GM12878 (cell line): Measurements from ENCODE around the gene CENPE. TPM values are rescaled to one million over a fixed set of nuclear protein-coding genes. Genes with fewer than 3 reads are reported as not detected.

ENCODE experiments used
- ATAC-seq: fragments of 200-7000 bp; cut with Tn5 transposase; 3 replicates; pipeline ENCODE4 v1.9.1; 2020; ENCODE audit warnings: mild to moderate bottlenecking, moderate library complexity
- BruUV-seq: library from RNA; stranded (reverse); fragments of 400-500 nt; replicated peaks from 2 replicates; lab custom pipeline; 2021; lab: Mats Ljungman, UMichigan
- CTCF ChIA-PET: fragments of 300-600 bp; sonication (Branson Sonifier 250); formaldehyde crosslinking; extraction: SDS; loops from one replicate; lab custom pipeline; 2021; ENCODE audit warnings: inconsistent platforms; lab: Yijun Ruan, JAX
- POLR2A ChIA-PET: fragments of 350-600 bp; formaldehyde crosslinking; extraction: SDS; loops from one replicate; lab custom pipeline; 2021; ENCODE audit warnings: inconsistent platforms; lab: Charles Lee
- RAD21 ChIA-PET: fragments of 300-600 bp; sonication (Branson Sonifier 250); formaldehyde crosslinking; loops from one replicate; lab custom pipeline; 2023; ENCODE audit warnings: antibody characterized with exemption; ENCODE audit not compliant: unreplicated experiment; lab: Charles Lee
- SMC1A ChIA-PET: fragments of 300-600 bp; sonication (Branson Sonifier 250); formaldehyde crosslinking; loops from one replicate; lab custom pipeline; 2023; ENCODE audit not compliant: unreplicated experiment, uncharacterized antibody; lab: Charles Lee
- DNase-seq: peaks from one replicate; pipeline ENCODE4 v3.0.0-alpha.2; 2011; ENCODE audit warnings: low read depth, low spot score
- FAIRE-seq: peaks from 3 replicates; lab custom pipeline; 2011; peaks lifted over from hg19 to GRCh38; lab: Jason Lieb, UNC
- H2AFZ ChIP-seq: 2 replicates; pipeline ENCODE4 v1.6.0; 2011; ENCODE audit warnings: low read depth, low read length, control low read depth; ENCODE audit not compliant: control insufficient read depth
- H3K27ac ChIP-seq: 2 replicates; pipeline ENCODE4 v1.5.1; 2011; ENCODE audit warnings: control low read depth; ENCODE audit not compliant: control insufficient read depth, insufficient read depth
- H3K27me3 ChIP-seq, 2 experiments: replicated peaks in 1 of 2; 2 replicates each; pipeline versions ENCODE4 v1.6.0 to v1.6.1; 2011; ENCODE audit warnings: low read length in 1 of 2; ENCODE audit not compliant: control insufficient read depth in 2 of 2, insufficient read depth in 2 of 2
- H3K36me3 ChIP-seq, 2 experiments: 2 replicates each; pipeline ENCODE4 v1.5.1; 2011; ENCODE audit warnings: low read length in 1 of 2; ENCODE audit not compliant: control insufficient read depth in 2 of 2, insufficient read depth in 2 of 2
- H3K4me1 ChIP-seq: 2 replicates; pipeline ENCODE4 v1.6.1; 2011; ENCODE audit warnings: mild to moderate bottlenecking, low read length, moderate library complexity, mixed read lengths; ENCODE audit not compliant: control insufficient read depth, insufficient read depth
- H3K4me2 ChIP-seq: 2 replicates; pipeline ENCODE4 v1.6.0; 2011; ENCODE audit warnings: control low read depth; ENCODE audit not compliant: control insufficient read depth, insufficient read depth
- H3K4me3 ChIP-seq: fragments of 200-600 bp; sonication (generic); 2 replicates; pipeline ENCODE4 v1.5.1; 2016
- H3K79me2 ChIP-seq: 2 replicates; pipeline ENCODE4 v1.6.0; 2011; ENCODE audit warnings: low read length; ENCODE audit not compliant: control insufficient read depth, insufficient read depth
- H3K9ac ChIP-seq: 2 replicates; pipeline ENCODE4 v1.8.0; 2011; ENCODE audit warnings: low read length, control low read depth, mixed read lengths; ENCODE audit not compliant: control insufficient read depth, insufficient read depth
- H3K9me3 ChIP-seq: replicated peaks from 3 replicates; pipeline ENCODE4 v1.5.1; 2011; ENCODE audit warnings: mild to moderate bottlenecking, low read length; ENCODE audit not compliant: control insufficient read depth, insufficient read depth
- H4K20me1 ChIP-seq: 2 replicates; pipeline ENCODE4 v1.6.0; 2011; ENCODE audit not compliant: control insufficient read depth, insufficient read depth
- BACH1 ChIP-seq: fragments of 450-650 bp; IDR thresholded peaks from 2 replicates; pipeline ENCODE4 v1.6.1; 2017; ENCODE audit warnings: mild to moderate bottlenecking, borderline replicate concordance
- E2F8 ChIP-seq: fragments of 450-650 bp; IDR thresholded peaks from 2 replicates; pipeline ENCODE4 v1.6.1; 2018; ENCODE audit warnings: mild to moderate bottlenecking, low read depth, moderate library complexity; ENCODE audit not compliant: partially characterized antibody
- FOS ChIP-seq: IDR thresholded peaks from 3 replicates; pipeline ENCODE4 v1.6.1; 2011; ENCODE audit warnings: borderline replicate concordance; ENCODE audit not compliant: insufficient read length; ENCODE audit errors: extremely low read depth
- FOXK2 ChIP-seq: fragments of 450-650 bp; IDR thresholded peaks from 2 replicates; pipeline ENCODE4 v1.6.1; 2017; ENCODE audit warnings: mild to moderate bottlenecking, moderate library complexity
- FOXM1 ChIP-seq: IDR thresholded peaks from 2 replicates; pipeline ENCODE4 v1.6.1; 2012; ENCODE audit warnings: low read depth, mild to moderate bottlenecking, inconsistent platforms, low read length, moderate library complexity
- JUNB ChIP-seq: IDR thresholded peaks from 2 replicates; pipeline ENCODE4 v1.6.1; 2016; ENCODE audit warnings: antibody characterized with exemption, mild to moderate bottlenecking
- JUND ChIP-seq: IDR thresholded peaks from 2 replicates; pipeline ENCODE4 v1.6.1; 2012; ENCODE audit warnings: low read depth, mild to moderate bottlenecking, low read length, improper control_type of control experiment, moderate library complexity
- MAX ChIP-seq: IDR thresholded peaks from 2 replicates; pipeline ENCODE4 v1.6.1; 2012; ENCODE audit warnings: low read depth, low read length, improper control_type of control experiment
- PML ChIP-seq: IDR thresholded peaks from 2 replicates; pipeline ENCODE4 v1.6.1; 2012; ENCODE audit warnings: low read length, inconsistent platforms
- POLR2AphosphoS5 ChIP-seq: IDR thresholded peaks from 2 replicates; pipeline ENCODE4 v1.6.1; 2011; ENCODE audit warnings: mild to moderate bottlenecking, low read length, inconsistent platforms
- RCOR1 ChIP-seq: conservative IDR thresholded peaks from 2 replicates; pipeline ENCODE4 v1.6.1; 2012; ENCODE audit warnings: low read depth, low read length, improper control_type of control experiment
- RFX5 ChIP-seq: IDR thresholded peaks from 2 replicates; pipeline ENCODE4 v1.6.1; 2011; ENCODE audit warnings: low read depth, low read length, improper control_type of control experiment
- SREBF2 ChIP-seq: IDR thresholded peaks from 2 replicates; pipeline ENCODE4 v1.6.1; 2012; ENCODE audit warnings: mild to moderate bottlenecking, low read length
- STAT1 ChIP-seq: fragments of 450-650 bp; conservative IDR thresholded peaks from 2 replicates; pipeline ENCODE4 v1.6.1; 2014; ENCODE audit warnings: antibody characterized with exemption, mild to moderate bottlenecking
- SUZ12 ChIP-seq: fragments of 200-600 bp; sonication (generic); IDR thresholded peaks from one replicate; pipeline ENCODE4 v1.6.1; 2018; ENCODE audit warnings: antibody characterized with exemption, mild to moderate bottlenecking; ENCODE audit not compliant: unreplicated experiment
- TBL1XR1 ChIP-seq: IDR thresholded peaks from 2 replicates; pipeline ENCODE4 v1.6.1; 2012; ENCODE audit warnings: low read depth, low read length, improper control_type of control experiment
- WGBS: methylation state at CpG from one replicate; pipeline ENCODE4 v1.1.6; 2016; ENCODE audit warnings: low lambda C conversion rate; ENCODE audit not compliant: insufficient replicate concordance, insufficient coverage; ENCODE audit errors: missing lambda C conversion rate; 5-methylcytosine and 5-hydroxymethylcytosine counted together
- in situ Hi-C: fragments of 300-500 bp; cut with MboI; formaldehyde crosslinking; loops from 9 replicates; pipeline ENCODE4 v1.14.3; 2018; ENCODE audit warnings: mixed read lengths
- intact Hi-C: fragments of 100-400 bp; cut with micrococcal nuclease; formaldehyde crosslinking; loops from one replicate; pipeline ENCODE4 v1.14.2; 2022; ENCODE audit not compliant: unreplicated experiment
- polyA plus RNA-seq, 11 experiments: library from polyadenylated mRNA; depleted of rRNA in 4 of 11; unstranded in 6 of 11; stranded (reverse) in 5 of 11; fragments of >200 nt; fragmentation: Nextera tagmentation in 4 of 11; fragmentation: Illumina TruSeq in 1 of 11; extraction: Ambion mirVana in 4 of 11; extraction: Trizol in 1 of 11; gene quantifications; 1 replicate in 1 of 11; 2 replicates in 10 of 11; pipeline versions ENCODE4 v1.2.1 to v1.2.3, GENCODE V29; 2011 to 2016; ENCODE audit warnings: inconsistent platforms in 2 of 11, missing spikeins in 2 of 11, low read depth in 1 of 11
- total RNA-seq, 4 experiments: library from RNA; depleted of rRNA in 3 of 4; stranded (reverse); fragments of >200 nt in 3 of 4; fragmentation: Illumina TruSeq in 1 of 4; extraction: Trizol in 1 of 4; gene quantifications; 2 replicates each; pipeline versions ENCODE4 v1.2.1 to v1.2.3, GENCODE V29; 2013 to 2021
- TF ChIP-seq, protein P1 (sequence below): fragments of 450-650 bp; IDR thresholded peaks from 2 replicates; pipeline ENCODE4 v1.6.1; 2017; ENCODE audit warnings: mild to moderate bottlenecking, low read depth, inconsistent platforms; ENCODE audit not compliant: poor library complexity, severe bottlenecking

The CENPE gene
- total and polyA plus RNA-seq, 10 of the 15 experiments (the other 5 are each of a cell fraction or from before 2014, with no cell fraction given): 10.2 to 53.6 (median 25.2) TPM

DNA sequence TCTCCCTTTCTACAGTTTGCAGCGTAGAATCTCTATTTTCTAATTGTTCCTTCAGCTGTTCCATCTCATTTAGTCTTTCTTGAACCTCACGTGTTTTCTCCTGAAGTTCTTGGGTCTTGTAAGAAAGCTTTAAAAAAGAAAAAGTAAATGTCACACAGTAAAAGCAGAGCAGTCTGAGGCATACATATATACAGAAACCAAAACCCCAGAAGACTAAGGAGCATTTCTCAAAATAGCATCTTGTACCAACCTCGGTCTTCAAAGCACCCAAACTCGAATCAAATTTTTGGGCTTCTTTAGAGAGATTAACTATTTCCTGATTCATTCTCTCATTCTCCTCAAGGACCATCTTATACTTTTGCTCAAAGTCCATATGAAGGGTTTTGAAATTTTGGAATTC, 39.4 kb downstream of the CENPE start:
- H2AFZ ChIP-seq: peak overlapping the region; percentile 5
- H3K27me3 ChIP-seq: no peaks in the 10 kb centered on the region
- no peak overlapping the region for H3K27ac ChIP-seq
- peaks cover 0 to 24% of the 10 kb centered on the region in 2 experiments; a peak in 2 of 4 replicates for H3K36me3 ChIP-seq
- no TSS peak for BruUV-seq
- no peak overlapping the region for H3K4me2 ChIP-seq
- TF ChIP-seq PML (no peak), TBL1XR1 (no peak), SUZ12 (no peak), FOS (no peak), RCOR1 (no peak), RFX5 (no peak), STAT1 (no peak), MAX (no peak), JUNB (no peak), E2F8 (no peak), FOXK2 (no peak), JUND (no peak), POLR2AphosphoS5 (no peak), SREBF2 (no peak), FOXM1 (no peak), BACH1 (no peak)
- TF ChIP-seq, protein P1, sequence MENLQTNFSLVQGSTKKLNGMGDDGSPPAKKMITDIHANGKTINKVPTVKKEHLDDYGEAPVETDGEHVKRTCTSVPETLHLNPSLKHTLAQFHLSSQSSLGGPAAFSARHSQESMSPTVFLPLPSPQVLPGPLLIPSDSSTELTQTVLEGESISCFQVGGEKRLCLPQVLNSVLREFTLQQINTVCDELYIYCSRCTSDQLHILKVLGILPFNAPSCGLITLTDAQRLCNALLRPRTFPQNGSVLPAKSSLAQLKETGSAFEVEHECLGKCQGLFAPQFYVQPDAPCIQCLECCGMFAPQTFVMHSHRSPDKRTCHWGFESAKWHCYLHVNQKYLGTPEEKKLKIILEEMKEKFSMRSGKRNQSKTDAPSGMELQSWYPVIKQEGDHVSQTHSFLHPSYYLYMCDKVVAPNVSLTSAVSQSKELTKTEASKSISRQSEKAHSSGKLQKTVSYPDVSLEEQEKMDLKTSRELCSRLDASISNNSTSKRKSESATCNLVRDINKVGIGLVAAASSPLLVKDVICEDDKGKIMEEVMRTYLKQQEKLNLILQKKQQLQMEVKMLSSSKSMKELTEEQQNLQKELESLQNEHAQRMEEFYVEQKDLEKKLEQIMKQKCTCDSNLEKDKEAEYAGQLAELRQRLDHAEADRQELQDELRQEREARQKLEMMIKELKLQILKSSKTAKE: no peak
- DNase-seq (no peak), FAIRE-seq (no peak), ATAC-seq (no peak)
- H3K9ac ChIP-seq: no peak overlapping the region
- ChIA-PET RAD21 (no interaction called here), CTCF (interaction anchor here (0.7 to 1.4 kb wide), 2 partner anchors 9 to 10 kb away, joined by 3 to 4 read pairs; no protein-coding TSS in a partner anchor), SMC1A (interaction anchor here (0.7 to 2.7 kb wide), 3 partner anchors 19 to 52 kb away, joined by 3 to 5 read pairs (median 3); no protein-coding TSS in a partner anchor), POLR2A (no interaction called here)
- 83% methylated on average over 4 of the region's 4 CpGs for WGBS
- H3K79me2 ChIP-seq: no peaks in the 10 kb centered on the region
- intact Hi-C loops: no loop called here
- H4K20me1 ChIP-seq: no peaks in the 10 kb centered on the region
- H3K4me1 ChIP-seq: no peaks in the 10 kb centered on the region
- in situ Hi-C loops: no loop called here
- no peaks in the 10 kb centered on the region; the same call in 2 of the 3 replicates for H3K9me3 ChIP-seq
- no peak overlapping the region for H3K4me3 ChIP-seq
